Prostate gland (tissue), 2 donors: Measurements from ENCODE around the gene COPG2. TPM values are rescaled to one million over a fixed set of nuclear protein-coding genes. Genes with fewer than 3 reads are reported as not detected.

Experiments
- DNase-seq: peaks from one replicate; pipeline ENCODE4 v3.0.0-alpha.2; 2019; ENCODE audit warnings: low spot score
- H3K27ac ChIP-seq, 2 donors: fragments of 200-600 bp; sonication (generic); 2 replicates each; pipeline ENCODE4 v1.5.1; 2017 to 2019
- H3K27me3 ChIP-seq: fragments of 200-600 bp; sonication (generic); replicated peaks from 2 replicates; pipeline ENCODE4 v1.5.1; 2019; ENCODE audit not compliant: insufficient read depth
- H3K36me3 ChIP-seq, 2 donors: fragments of 200-600 bp; sonication (generic); 1 replicate in 1 of 2; 2 replicates in 1 of 2; pipeline versions ENCODE4 v1.5.1 to v1.8.1; 2017 to 2019
- H3K4me1 ChIP-seq: fragments of 200-600 bp; sonication (generic); replicated peaks from 2 replicates; pipeline ENCODE4 v1.5.1; 2019
- H3K4me3 ChIP-seq, 2 donors: fragments of 200-600 bp; sonication (generic); 2 replicates each; pipeline ENCODE4 v1.5.1; 2017 to 2019
- H3K9me3 ChIP-seq: fragments of 200-600 bp; sonication (generic); 2 replicates; pipeline ENCODE4 v1.5.1; 2017
- CTCF ChIP-seq, 4 experiments: fragments of 200-600 bp in 2 of 4; fragments of 450-650 bp in 2 of 4; sonication (generic) in 2 of 4; IDR thresholded peaks; 1 replicate in 3 of 4; 2 replicates in 1 of 4; pipeline ENCODE4 v1.5.1; 2016 to 2019; ENCODE audit warnings: antibody characterized with exemption in 4 of 4, mild to moderate bottlenecking in 2 of 4, moderate library complexity in 2 of 4
- POLR2A ChIP-seq: fragments of 450-650 bp; IDR thresholded peaks from one replicate; pipeline ENCODE4 v1.6.1; 2016; ENCODE audit warnings: antibody characterized with exemption, mild to moderate bottlenecking
- POLR2AphosphoS5 ChIP-seq: sonication (generic); formaldehyde crosslinking; IDR thresholded peaks from one replicate; pipeline ENCODE4 v1.6.1; 2017; ENCODE audit warnings: antibody characterized with exemption
- WGBS: methylation state at CpG from one replicate; pipeline ENCODE4 v1.1.5; 2018; 5-methylcytosine and 5-hydroxymethylcytosine counted together
- intact Hi-C: fragments of 100-400 bp; cut with DNase I; formaldehyde crosslinking; loops from one replicate; pipeline ENCODE4 v1.14.2; 2022
- total RNA-seq, 2 donors: library from RNA; depleted of rRNA; stranded (reverse); fragments of >200 nt; gene quantifications; one replicate each; pipeline ENCODE4 v1.1.0, GENCODE V29; 2016

Gene COPG2
- total RNA-seq, 2 donors from 2014 or later, result 15.3 to 46.1 TPM

- intact Hi-C loops, result no loop called here
- Histone ChIP-seq H3K27ac (no peak overlapping the region), H3K4me1 (peaks cover 4% of the 10 kb centered on the region), H3K36me3 (no peaks in the 10 kb centered on the region), H3K4me3 (peak overlapping the region; percentile 19 to 31), H3K27me3 (no peaks in the 10 kb centered on the region), H3K9me3 (no peaks in the 10 kb centered on the region)
- 59% methylated on average over 13 of the region's 13 CpGs for WGBS
- no peak for DNase-seq
- TF ChIP-seq CTCF (IDR thresholded peaks at IDR 0.05) (no peak), POLR2AphosphoS5 (no peak), POLR2A (no peak)
These were observed 175.2 kb downstream of the COPG2 start for GRCh38 chr7:130493275-130493873.

GRCh38 chr7:130492523-130493274, 175.8 kb downstream of the COPG2 start:
- TF ChIP-seq CTCF (IDR thresholded peaks at IDR 0.05) (no peak), POLR2A (no peak), POLR2AphosphoS5 (no peak)
- no peaks in the 10 kb centered on the region for H3K36me3 ChIP-seq
- no peak overlapping the region for H3K27ac ChIP-seq
- peak overlapping the region; percentile 19 to 31 for H3K4me3 ChIP-seq
- H3K9me3 ChIP-seq, result no peaks in the 10 kb centered on the region
- H3K4me1 ChIP-seq, result peaks cover 4% of the 10 kb centered on the region
- WGBS, result 57% methylated on average over 50 of the region's 50 CpGs
- no peaks in the 10 kb centered on the region for H3K27me3 ChIP-seq
- intact Hi-C loops, result no loop called here
- peak; percentile 5 for DNase-seq

DNA sequence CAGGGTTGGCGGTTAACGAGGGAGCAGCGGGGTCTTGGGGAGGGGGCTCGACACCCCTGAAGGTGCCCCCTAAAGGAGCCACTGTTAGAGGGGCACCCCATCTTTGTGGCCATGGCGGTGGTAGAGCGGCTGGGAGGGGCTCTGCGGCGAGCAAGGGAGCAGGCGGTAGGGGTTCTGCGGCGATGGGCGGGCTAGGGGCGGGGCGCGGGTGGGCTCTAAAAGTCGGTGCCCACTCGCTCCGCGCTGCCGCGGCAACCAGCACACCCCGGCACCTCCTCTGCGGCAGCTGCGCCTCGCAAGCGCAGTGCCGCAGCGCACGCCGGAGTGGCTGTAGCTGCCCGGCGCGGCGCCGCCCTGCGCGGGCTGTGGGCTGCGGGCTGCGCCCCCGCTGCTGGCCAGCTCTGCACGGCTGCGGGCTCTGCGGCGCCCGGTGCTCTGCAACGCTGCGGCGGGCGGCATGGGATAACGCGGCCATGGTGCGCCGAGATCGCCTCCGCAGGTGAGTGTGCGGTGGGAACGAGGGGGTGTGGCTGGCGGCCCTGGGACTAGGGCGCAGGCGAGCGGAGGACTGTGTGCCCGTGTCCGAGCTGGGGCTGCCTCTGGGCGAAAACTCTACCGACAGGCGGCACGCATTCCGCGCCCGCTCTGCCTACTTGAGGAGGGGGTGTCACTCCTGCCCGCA, 176.6 kb downstream of the COPG2 start, which contains the start of gene MEST:
TSS of gene MEST (plus strand) at position 245 of the 682 bp plus-strand sequence. CDS start at position 474, 229 bp downstream.
- Histone ChIP-seq H3K9me3 (no peaks in the 10 kb centered on the region), H3K27me3 (no peaks in the 10 kb centered on the region), H3K4me3 (peak within 1 kb of the TSS; percentile 19 to 31), H3K4me1 (peaks cover 4% of the 10 kb centered on the region), H3K36me3 (no peaks in the 10 kb centered on the region), H3K27ac (no peak within 1 kb of the TSS)
- TF ChIP-seq CTCF (IDR thresholded peaks at IDR 0.05) (no peak), POLR2AphosphoS5 (no peak), POLR2A (no peak)
- intact Hi-C loops, result no loop called here
- WGBS, result 52% methylated on average over 56 of the region's 71 CpGs
- peak; percentile 6 for DNase-seq

DNA sequence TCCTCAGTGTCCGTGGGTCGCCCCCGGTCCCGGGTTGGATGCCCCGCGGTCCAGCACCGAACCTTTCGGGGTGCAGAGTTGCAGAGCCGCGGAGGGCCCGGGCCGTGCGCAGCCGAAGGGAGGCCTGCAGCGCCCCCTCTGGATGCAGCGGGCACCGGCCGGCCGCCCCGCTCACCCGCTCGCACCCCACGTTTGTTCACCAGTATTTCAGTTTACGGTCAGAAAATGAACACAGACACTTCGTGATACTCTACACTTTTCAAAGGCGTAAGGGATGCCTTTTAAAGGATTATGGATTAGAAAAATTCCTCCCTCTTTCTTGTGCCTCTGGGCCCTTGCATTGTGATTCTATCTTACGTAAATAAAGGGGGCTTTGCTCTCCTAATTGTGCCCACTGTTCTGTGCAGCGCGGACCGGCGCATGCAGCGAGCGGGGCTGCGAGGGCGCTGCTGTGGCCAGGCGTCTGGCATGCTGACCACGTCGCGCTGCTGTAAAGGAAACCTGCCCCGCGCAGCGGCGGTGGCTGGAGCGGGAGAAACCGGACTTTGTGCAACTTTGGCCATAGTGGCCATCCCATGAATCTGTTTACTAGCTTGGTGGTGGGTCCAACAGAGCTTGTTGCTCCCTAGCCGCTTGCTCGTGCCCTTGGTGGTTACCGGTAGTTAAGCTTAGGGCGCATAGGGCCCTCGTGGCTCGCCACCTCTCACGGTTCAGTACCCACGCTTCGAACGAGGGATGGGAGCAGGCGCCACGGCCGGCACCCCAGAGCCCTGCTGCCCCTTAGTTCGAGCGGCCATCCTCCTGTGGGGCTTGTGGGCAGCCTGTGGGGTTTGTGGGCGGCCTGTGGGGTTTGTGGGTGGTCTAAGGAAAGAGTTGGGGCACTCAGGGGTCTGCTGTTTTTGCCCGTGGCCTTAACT, 177.4 kb downstream of the COPG2 start:
- intact Hi-C loops, result no loop called here
- DNase-seq, result peak; percentile 36

More for the DNA sequence above, 177.4 kb downstream of the COPG2 start:
- Histone ChIP-seq H3K27ac (no peak overlapping the region), H3K4me3 (peak overlapping the region; percentile 19 to 31), H3K9me3 (no peaks in the 10 kb centered on the region), H3K36me3 (no peaks in the 10 kb centered on the region), H3K27me3 (no peaks in the 10 kb centered on the region), H3K4me1 (peaks cover 4% of the 10 kb centered on the region)
- TF ChIP-seq CTCF (IDR thresholded peaks at IDR 0.05) (peak in 3 of 4 experiments; percentile 38 to 68 (median 45)), POLR2AphosphoS5 (no peak)
- 57% methylated on average over 59 of the region's 62 CpGs for WGBS
